ENCODE data around the gene STUB1.

STUB1 gene

DNA sequence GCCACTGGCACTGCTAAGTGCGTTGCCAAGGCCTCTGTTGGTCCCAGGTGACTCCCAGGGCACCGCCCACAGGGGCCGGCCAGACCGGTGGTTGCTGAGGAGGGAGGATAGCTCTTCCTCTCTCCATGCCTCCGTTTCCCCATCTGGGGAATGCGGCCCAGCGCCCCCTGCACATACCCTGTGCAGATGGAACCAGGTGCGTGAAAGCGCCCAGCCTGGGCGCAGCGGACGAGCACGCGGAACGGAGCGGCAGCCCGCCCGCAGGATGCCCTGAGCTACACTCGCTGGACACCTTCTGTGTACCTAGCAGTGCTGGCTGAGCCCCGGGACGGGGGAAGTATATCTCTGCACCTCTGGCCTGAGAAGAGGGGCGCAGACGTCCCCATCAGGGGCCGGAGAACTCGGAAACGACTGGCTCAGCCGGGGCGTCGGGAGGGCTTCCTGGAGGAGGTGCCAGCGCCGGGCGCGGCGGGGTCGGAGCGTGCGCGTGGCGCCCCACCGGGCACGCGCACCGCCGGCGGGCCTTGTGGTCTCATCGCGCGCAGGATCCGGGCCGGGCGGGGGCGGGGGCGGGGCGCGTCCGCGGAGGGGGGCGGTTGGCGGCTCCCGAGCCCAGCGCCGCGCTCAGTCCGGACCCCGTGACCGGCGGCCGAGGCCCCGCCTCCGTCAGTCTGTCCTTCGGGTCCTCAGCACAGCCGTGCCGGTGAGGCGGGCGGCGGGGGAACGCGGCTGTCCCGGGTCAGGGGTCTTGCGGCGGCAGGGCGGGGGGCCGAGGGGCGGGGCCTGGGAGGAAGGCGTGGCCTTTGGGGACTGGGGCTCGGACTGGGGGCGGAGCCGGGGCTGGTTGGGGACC, 46.5 kb downstream of the STUB1 start, which contains the start of the genes CCDC78 and HAGHL:
Gene CCDC78 (minus strand): TSS at position 6 of the 853 bp plus-strand sequence. CDS start 76 bp downstream, outside the sequence.
Gene HAGHL (plus strand): TSS at position 669 of the 853 bp plus-strand sequence. CDS start 404 bp downstream, outside the sequence.
- DNase-seq: peak; percentile 79

DNA sequence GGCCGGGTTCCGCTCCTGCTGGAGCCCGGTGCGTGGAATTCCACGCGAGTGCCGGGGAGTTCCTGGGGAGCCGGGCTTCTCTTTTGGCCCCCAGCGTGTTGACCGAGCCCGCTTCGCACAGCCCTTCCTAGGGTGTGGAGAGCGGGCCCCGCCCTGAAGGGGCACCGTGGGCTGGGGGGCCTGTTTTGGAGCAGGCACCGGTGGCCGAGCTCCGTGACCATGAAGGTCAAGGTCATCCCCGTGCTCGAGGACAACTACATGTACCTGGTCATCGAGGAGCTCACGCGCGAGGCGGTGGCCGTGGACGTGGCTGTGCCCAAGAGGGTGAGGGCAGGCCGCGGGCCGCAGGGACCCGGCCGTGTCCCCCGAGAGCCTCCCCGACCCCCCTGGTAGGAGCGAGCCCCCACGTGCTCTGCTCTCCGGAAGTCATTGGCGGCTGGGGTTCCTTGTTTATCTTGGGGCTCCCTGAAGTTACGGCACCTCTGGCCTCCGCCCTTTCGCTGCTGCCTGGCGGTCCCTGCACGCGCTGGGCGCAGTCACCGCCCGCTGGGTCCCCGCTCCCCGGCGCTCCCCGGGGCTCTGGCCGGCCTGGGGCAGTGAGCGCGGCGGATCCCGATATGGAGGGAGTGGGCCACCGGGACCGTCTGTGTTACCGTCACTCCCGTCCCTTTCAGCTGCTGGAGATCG, 47.2 kb downstream of the STUB1 start:
- peak; percentile 6 for DNase-seq

DNA sequence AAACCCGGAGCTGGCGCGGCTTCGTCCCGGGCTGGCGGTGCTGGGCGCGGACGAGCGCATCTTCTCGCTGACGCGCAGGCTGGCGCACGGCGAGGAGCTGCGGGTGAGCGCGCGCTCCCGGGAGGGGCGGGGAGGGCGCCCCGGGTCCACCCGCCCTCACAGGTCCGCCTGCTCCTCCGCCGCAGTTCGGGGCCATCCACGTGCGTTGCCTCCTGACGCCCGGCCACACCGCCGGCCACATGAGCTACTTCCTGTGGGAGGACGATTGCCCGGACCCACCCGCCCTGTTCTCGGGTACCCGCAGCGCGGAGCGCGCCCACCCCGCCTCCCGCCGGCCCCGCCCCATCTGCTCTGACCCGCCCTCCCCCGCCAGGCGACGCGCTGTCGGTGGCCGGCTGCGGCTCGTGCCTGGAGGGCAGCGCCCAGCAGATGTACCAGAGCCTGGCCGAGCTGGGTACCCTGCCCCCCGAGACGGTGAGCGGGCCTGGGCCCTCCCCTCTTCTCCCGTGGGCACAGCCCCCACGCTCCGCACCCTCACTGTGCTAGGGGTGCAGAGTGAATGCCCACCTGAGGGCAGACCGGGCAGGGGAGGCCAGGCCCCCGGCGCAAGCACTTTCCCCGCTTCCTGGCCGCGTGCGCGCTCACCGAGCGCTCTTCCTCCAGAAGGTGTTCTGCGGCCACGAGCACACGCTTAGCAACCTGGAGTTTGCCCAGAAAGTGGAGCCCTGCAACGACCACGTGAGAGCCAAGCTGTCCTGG, 48.1 kb downstream of the STUB1 start:
- peak; percentile 84 for DNase-seq

DNA sequence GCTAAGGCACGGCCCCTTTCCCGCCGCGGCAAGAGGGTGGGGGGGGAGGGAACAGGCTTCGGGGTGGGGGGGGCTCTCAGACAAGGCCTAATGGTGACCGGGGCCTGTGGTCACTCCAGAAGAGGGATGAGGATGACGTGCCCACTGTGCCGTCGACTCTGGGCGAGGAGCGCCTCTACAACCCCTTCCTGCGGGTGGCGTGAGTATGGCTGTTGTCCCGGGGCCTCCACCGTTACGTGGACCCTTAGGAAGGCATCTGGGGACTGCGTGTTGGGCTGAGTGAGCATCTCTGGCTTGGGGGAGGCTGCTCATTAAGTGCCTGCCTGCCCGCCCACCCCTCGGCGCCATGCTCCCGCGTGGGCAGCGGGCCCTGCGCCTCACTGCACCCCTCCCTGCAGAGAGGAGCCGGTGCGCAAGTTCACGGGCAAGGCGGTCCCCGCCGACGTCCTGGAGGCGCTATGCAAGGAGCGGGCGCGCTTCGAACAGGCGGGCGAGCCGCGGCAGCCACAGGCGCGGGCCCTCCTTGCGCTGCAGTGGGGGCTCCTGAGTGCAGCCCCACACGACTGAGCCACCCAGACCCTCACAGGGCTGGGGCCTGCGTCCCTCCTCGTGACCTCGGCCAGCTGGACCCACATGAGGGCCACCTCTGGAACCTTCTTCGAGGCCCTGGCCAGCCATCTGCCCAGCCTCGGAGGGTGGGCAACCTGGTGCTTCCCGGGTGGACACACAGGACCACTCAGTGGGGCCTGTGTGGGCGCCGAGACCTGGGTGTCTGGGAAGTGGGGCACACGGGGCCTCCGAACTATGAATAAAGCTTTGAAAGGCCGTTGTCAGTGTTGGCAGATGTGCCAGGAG, 48.9 kb downstream of the STUB1 start:
- DNase-seq: no peak

DNA sequence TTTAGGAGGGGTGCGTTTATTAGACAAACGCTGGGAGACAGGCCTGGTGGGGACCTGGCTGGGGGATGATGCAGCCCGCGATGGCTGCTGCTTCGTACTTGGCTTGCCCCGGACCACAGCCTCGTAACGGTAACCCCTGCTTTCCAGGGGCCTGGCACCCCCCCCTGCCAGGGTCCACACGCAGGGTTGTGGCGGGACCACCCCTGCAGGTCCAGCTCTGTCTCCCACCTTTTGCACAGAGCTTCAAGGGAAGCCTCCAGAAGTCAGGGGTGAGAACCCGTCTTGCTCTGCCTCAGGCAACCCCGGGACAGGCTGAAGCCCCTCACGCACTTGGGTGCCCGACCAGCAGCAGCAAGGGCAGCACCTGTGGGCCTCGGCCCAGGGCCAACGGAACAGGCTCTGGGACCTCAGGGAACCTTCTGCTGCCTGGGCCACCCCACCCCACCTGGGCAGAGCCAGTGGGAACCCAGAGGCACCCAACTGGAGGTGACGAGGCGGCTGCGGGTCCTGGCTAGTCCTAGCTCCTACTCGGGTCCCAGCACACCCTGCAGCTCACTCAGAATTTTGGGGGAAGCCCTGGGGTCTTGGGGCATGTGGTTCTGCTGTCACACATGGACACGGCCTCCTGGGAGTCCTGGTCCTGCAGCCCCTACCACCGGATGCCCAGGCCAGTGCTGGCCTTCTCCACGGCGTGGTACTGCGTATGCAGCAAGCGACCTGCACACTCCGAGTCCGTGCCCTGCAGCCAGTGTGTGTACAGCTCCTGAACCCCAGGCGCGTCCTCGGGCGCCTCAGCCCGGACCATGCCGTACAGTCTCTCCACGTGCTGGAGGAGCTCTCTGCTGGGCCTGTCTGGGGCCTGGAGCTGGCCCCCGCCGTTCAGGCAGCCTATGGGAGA, 49.8 kb downstream of the STUB1 start:
- DNase-seq: no peak

DNA sequence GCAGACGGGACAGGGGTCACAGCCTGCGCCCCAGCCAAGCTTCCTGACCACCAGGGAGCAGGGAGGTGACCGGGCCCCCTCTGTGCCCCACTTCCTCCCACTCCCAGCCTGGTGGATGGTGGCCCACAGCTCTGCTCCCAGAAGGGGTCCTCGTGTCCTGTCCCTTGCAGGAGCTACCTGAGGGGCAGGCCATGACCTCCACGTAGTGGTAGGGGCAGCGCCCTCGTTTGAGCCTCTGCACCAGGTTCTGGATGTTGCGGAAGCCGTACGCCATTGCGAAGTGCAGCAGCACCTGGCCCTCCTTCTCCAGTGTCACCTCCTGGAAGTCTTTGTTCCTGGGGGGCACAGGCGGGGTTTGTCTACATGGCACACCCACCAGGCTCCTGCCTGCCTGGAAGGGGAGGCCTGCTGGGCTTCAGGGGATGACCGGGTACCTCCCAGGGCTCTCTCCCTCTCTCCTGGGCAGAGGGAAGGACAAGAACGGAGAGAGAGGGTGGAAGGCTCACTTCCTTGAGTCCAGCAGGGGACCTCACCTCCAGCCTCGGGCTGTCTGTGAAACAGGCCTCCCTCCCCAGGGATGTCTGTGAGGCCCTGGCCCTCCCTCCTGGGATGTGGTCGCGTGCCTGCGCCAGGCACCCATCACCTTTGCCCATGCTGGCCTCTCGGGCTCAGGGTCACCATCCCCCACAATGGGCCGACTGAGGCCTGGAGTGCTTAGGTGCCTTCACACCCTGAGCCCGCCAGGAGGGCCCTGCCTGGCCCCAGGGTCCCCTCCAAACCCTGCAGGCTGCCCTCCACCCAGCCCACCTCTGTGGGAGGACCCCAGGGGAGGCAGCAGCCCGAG, 50.7 kb downstream of the STUB1 start:
- no peak for DNase-seq

DNA sequence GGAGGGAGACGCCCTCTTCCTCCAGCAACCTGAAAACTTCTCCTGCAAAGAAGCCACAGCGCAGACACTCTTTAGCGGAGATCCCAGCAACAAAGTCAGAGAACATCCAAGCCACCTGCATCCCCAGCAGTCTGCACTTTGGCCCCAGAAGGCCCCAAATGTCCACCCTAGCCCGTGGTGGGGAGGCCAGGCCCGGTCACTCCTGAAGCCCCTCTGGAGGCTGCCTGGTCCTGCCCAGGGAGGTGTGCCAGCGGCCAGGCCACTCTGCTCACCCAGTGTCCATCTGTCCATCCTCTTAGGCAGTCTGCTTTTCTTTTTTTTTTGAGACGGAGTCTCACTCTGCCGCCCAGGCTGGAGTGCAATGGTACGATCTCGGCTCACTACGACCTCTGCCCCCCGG, 52.1 kb downstream of the STUB1 start:
- DNase-seq: no peak

Data from MV-4-11 (cell line).